Activated CD8-positive, alpha-beta T cell treated with anti-CD3 and anti-CD28 coated beads for 36 hours (primary cell): Measurements from ENCODE around the gene NSD1. TPM values are rescaled to one million over a fixed set of nuclear protein-coding genes. Genes with fewer than 3 reads are reported as not detected.

Experiments
- ATAC-seq: fragments of 200-7000 bp; cut with Tn5 transposase; one replicate; pipeline ENCODE4 v1.10.0; 2021; ENCODE audit warnings: mild to moderate bottlenecking, moderate library complexity
- CTCF ChIA-PET: fragments of 350-600 bp; sonication (Branson Sonifier 250); formaldehyde crosslinking; loops from one replicate; lab custom pipeline; 2021; ENCODE audit warnings: antibody characterized with exemption; lab: Charles Lee
- POLR2A ChIA-PET: fragments of 350-600 bp; sonication (Branson Sonifier 250); formaldehyde crosslinking; loops from one replicate; lab custom pipeline; 2021; ENCODE audit warnings: antibody characterized with exemption; lab: Charles Lee
- DNase-seq: peaks from one replicate; pipeline ENCODE4 v3.0.0-alpha.2; 2020
- H3K27ac Mint-ChIP-seq: one replicate; pipeline ENCODE4 v1.8.0; 2021; ENCODE audit warnings: mild to moderate bottlenecking, mixed read lengths
- H3K27me3 Mint-ChIP-seq: one replicate; pipeline ENCODE4 v1.8.0; 2021; ENCODE audit warnings: mixed read lengths
- H3K36me3 Mint-ChIP-seq: one replicate; pipeline ENCODE4 v1.8.0; 2021; ENCODE audit warnings: low read depth, mixed read lengths
- H3K4me1 Mint-ChIP-seq: one replicate; pipeline ENCODE4 v1.8.0; 2021; ENCODE audit warnings: low read depth, mixed read lengths
- H3K4me3 Mint-ChIP-seq: one replicate; pipeline ENCODE4 v1.8.0; 2021; ENCODE audit warnings: mild to moderate bottlenecking, moderate library complexity, mixed read lengths
- H3K9me3 Mint-ChIP-seq: one replicate; pipeline ENCODE4 v1.8.0; 2021; ENCODE audit warnings: mixed read lengths
- CTCF ChIP-seq: fragments of 200-600 bp; IDR thresholded peaks from one replicate; pipeline ENCODE4 v1.8.0; 2022; ENCODE audit warnings: antibody characterized with exemption, mild to moderate bottlenecking
- intact Hi-C: fragments of 100-400 bp; cut with micrococcal nuclease; formaldehyde crosslinking; loops from one replicate; pipeline ENCODE4 v1.10.0; 2022
- total RNA-seq, 2 experiments: library from RNA; stranded (reverse); gene quantifications; one replicate each; pipeline ENCODE4 v1.2.3, GENCODE V29; 2021

NSD1 gene
- total RNA-seq, 2 experiments from 2014 or later: 60.1 to 64.8 TPM

GRCh38 chr5:177105691-177106476, 27.7 kb upstream of the NSD1 start:
- DNase-seq: no peak
- no peak for ATAC-seq
- Mint-ChIP-seq H3K9me3 (no peaks in the 10 kb centered on the region), H3K27me3 (peaks cover 3% of the 10 kb centered on the region), H3K36me3 (no peaks in the 10 kb centered on the region), H3K27ac (no peak overlapping the region), H3K4me1 (no peaks in the 10 kb centered on the region), H3K4me3 (no peak overlapping the region)
- intact Hi-C loops: no loop called here
- ChIA-PET POLR2A (no interaction called here), CTCF (no interaction called here)
- TF ChIP-seq CTCF: no peak

- intact Hi-C loops: no loop called here
- ATAC-seq (no peak), DNase-seq (no peak)
- H3K9me3 Mint-ChIP-seq: no peaks in the 10 kb centered on the region
- TF ChIP-seq CTCF: no peak
- H3K27ac Mint-ChIP-seq: no peak overlapping the region
- ChIA-PET CTCF (interaction anchor here (1.6 kb wide), 1 partner anchor 35 kb away, joined by 8 read pairs; no protein-coding TSS in a partner anchor), POLR2A (interaction anchor here (0.8 kb wide), 1 partner anchor 35 kb away, joined by 4 read pairs; no protein-coding TSS in a partner anchor)
- peaks cover 3% of the 10 kb centered on the region for H3K27me3 Mint-ChIP-seq
- H3K36me3 Mint-ChIP-seq: no peaks in the 10 kb centered on the region
- peaks cover 3% of the 10 kb centered on the region for H3K4me1 Mint-ChIP-seq
- no peak overlapping the region for H3K4me3 Mint-ChIP-seq
Observed at GRCh38 chr5:177107159-177107558, 26.4 kb upstream of the NSD1 start.

GRCh38 chr5:177109810-177110209, 23.8 kb upstream of the NSD1 start:
- no peaks in the 10 kb centered on the region for H3K36me3 Mint-ChIP-seq
- CTCF ChIA-PET: interaction anchor here (0.6 to 7.9 kb wide), 4 partner anchors 24 to 189 kb away, joined by 3 to 150 read pairs (median 24); no protein-coding TSS in a partner anchor
- H3K4me1 Mint-ChIP-seq: peaks cover 5% of the 10 kb centered on the region

GRCh38 chr5:177111720-177112394, 21.7 kb upstream of the NSD1 start:
- no peak overlapping the region for H3K4me3 Mint-ChIP-seq

More at GRCh38 chr5:177109810-177110209, 23.8 kb upstream of the NSD1 start:
- Mint-ChIP-seq H3K9me3 (no peaks in the 10 kb centered on the region), H3K27ac (no peak overlapping the region), H3K27me3 (no peaks in the 10 kb centered on the region), H3K4me3 (no peak overlapping the region)
- DNase-seq: no peak
- TF ChIP-seq CTCF: no peak
- intact Hi-C loops: loop anchor here (5.0 to 10.0 kb wide), 3 partner anchors 38 to 192 kb away; partner anchors contain the start of genes PRELID1 and RAB24
- POLR2A ChIA-PET: no interaction called here
- no peak for ATAC-seq

More at GRCh38 chr5:177111720-177112394, 21.7 kb upstream of the NSD1 start:
- H3K4me1 Mint-ChIP-seq: peaks cover 13% of the 10 kb centered on the region
- ATAC-seq (peak; percentile 70), DNase-seq (peak; percentile 80)
- intact Hi-C loops: loop anchor here (5.0 to 10.0 kb wide), 3 partner anchors 40 to 190 kb away; partner anchors contain the start of genes PRELID1 and RAB24
- H3K27me3 Mint-ChIP-seq: no peaks in the 10 kb centered on the region
- H3K36me3 Mint-ChIP-seq: no peaks in the 10 kb centered on the region
- TF ChIP-seq CTCF: peak; percentile 94
- H3K27ac Mint-ChIP-seq: no peak overlapping the region
- ChIA-PET POLR2A (interaction anchor here (0.5 to 2.0 kb wide), 3 partner anchors 37 to 229 kb away, joined by 3 to 4 read pairs (median 4); no protein-coding TSS in a partner anchor), CTCF (interaction anchor here (0.5 to 7.9 kb wide), 36 partner anchors 11 to 748 kb away, joined by 3 to 150 read pairs (median 4); partner anchors contain the start of genes FGFR4, PRELID1 and RAB24)
- no peaks in the 10 kb centered on the region for H3K9me3 Mint-ChIP-seq
